CMK (cell line): ENCODE measurements around the gene PPP4R3A.
"Not testable (repeated sequence)": the region's sequence is repeated elsewhere in the genome, so short reads cannot be mapped to it uniquely, and the experiment has no call there.

ENCODE experiments used
- DNase-seq: peaks from one replicate; pipeline ENCODE4 v3.0.0-alpha.2; 2010; ENCODE audit warnings: low read depth

PPP4R3A gene

GRCh38 chr14:91510171-91511042 lies at the start of gene PPP4R3A:
Gene PPP4R3A, minus strand, starts transcription at chr14:91510310. Its CDS starts 663 bp downstream, at chr14:91509647.
- peak; percentile 77 for DNase-seq

- DNase-seq: no peak
Measured at GRCh38 chr14:91555531-91555930, 45.4 kb upstream of the PPP4R3A start.

GRCh38 chr14:91554535-91555332 lies 44.6 kb upstream of the PPP4R3A start:
- no peak for DNase-seq

GRCh38 chr14:91548108-91548507 lies 38.0 kb upstream of the PPP4R3A start:
- DNase-seq: no peak

- DNase-seq: no peak
Measured at GRCh38 chr14:91545946-91546716, 36.0 kb upstream of the PPP4R3A start.

GRCh38 chr14:91545204-91545603 lies 35.1 kb upstream of the PPP4R3A start:
- no peak for DNase-seq

- DNase-seq: no peak
Measured at GRCh38 chr14:91536327-91536726, 26.2 kb upstream of the PPP4R3A start.

- DNase-seq: not testable (repeated sequence)
Measured at GRCh38 chr14:91534059-91534458, 23.9 kb upstream of the PPP4R3A start.

GRCh38 chr14:91533623-91534022 lies 23.5 kb upstream of the PPP4R3A start:
- DNase-seq: no peak

GRCh38 chr14:91523972-91524371 lies 13.9 kb upstream of the PPP4R3A start:
- DNase-seq: no peak

- no peak for DNase-seq
Measured at GRCh38 chr14:91521061-91521640, 11.0 kb upstream of the PPP4R3A start.

- no peak for DNase-seq
Measured at GRCh38 chr14:91520138-91520537, 10.0 kb upstream of the PPP4R3A start.

- DNase-seq: no peak
Measured at GRCh38 chr14:91519239-91520036, 9.3 kb upstream of the PPP4R3A start.

- DNase-seq: no peak
Measured at GRCh38 chr14:91516663-91517388, 6.7 kb upstream of the PPP4R3A start.

- DNase-seq: no peak
Measured at GRCh38 chr14:91515979-91516378, 5.9 kb upstream of the PPP4R3A start.

GRCh38 chr14:91511043-91511383 lies 903 bp upstream of the PPP4R3A start:
- DNase-seq: no peak

GRCh38 chr14:91509878-91510170 lies 286 bp downstream of the PPP4R3A start:
- DNase-seq: no peak

- no peak for DNase-seq
Measured at GRCh38 chr14:91509083-91509877, 830 bp downstream of the PPP4R3A start.

- DNase-seq: no peak
Measured at GRCh38 chr14:91508105-91508504, 2.0 kb downstream of the PPP4R3A start.

- no peak for DNase-seq
Measured at GRCh38 chr14:91506226-91506625, 3.9 kb downstream of the PPP4R3A start.
